GM12878 (cell line): ENCODE results near the gene MOV10L1.

Experiments
- JUND ChIP-seq: IDR thresholded peaks from 2 replicates; pipeline ENCODE4 v1.6.1; 2012; ENCODE audit warnings: low read depth, mild to moderate bottlenecking, low read length, improper control_type of control experiment, moderate library complexity
- NFIC ChIP-seq: IDR thresholded peaks from 2 replicates; pipeline ENCODE4 v1.6.1; 2012; ENCODE audit warnings: low read depth, mild to moderate bottlenecking, inconsistent platforms, low read length, moderate library complexity
- RBBP5 ChIP-seq: fragments of 200-600 bp; sonication (generic); conservative IDR thresholded peaks from 2 replicates; pipeline ENCODE4 v1.6.1; 2016
- TAF1 ChIP-seq: IDR thresholded peaks from 2 replicates; pipeline ENCODE4 v1.6.1; 2011; ENCODE audit warnings: mild to moderate bottlenecking, low read depth, low read length, borderline replicate concordance
- TF ChIP-seq, protein P1 (sequence below), 3 experiments: IDR thresholded peaks in 2 of 3; conservative IDR thresholded peaks in 1 of 3; 2 replicates each; pipeline ENCODE4 v1.5.1; 2011; ENCODE audit warnings: low read depth in 3 of 3, low read length in 3 of 3, mild to moderate bottlenecking in 3 of 3, control low read depth in 2 of 3, moderate library complexity in 2 of 3, inconsistent platforms in 1 of 3, mixed read lengths in 1 of 3; ENCODE audit not compliant: control insufficient read depth in 2 of 3, insufficient read depth in 1 of 3; ENCODE audit errors: extremely low read depth in 1 of 3

GRCh38 chr22:50059881-50060262 lies 29.9 kb upstream of the MOV10L1 start:
- no peak for TF ChIP-seq JUND
- TF ChIP-seq, protein P1, sequence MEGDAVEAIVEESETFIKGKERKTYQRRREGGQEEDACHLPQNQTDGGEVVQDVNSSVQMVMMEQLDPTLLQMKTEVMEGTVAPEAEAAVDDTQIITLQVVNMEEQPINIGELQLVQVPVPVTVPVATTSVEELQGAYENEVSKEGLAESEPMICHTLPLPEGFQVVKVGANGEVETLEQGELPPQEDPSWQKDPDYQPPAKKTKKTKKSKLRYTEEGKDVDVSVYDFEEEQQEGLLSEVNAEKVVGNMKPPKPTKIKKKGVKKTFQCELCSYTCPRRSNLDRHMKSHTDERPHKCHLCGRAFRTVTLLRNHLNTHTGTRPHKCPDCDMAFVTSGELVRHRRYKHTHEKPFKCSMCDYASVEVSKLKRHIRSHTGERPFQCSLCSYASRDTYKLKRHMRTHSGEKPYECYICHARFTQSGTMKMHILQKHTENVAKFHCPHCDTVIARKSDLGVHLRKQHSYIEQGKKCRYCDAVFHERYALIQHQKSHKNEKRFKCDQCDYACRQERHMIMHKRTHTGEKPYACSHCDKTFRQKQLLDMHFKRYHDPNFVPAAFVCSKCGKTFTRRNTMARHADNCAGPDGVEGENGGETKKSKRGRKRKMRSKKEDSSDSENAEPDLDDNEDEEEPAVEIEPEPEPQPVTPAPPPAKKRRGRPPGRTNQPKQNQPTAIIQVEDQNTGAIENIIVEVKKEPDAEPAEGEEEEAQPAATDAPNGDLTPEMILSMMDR (IDR thresholded peaks at IDR 0.05 in 2 of 3, conservative IDR thresholded peaks at IDR 0.05 in 1 of 3; ENCODE audit: control insufficient read depth in 2 of 3, extremely low read depth in 1 of 3, insufficient read depth in 1 of 3, low read depth in 3 of 3, low read length in 3 of 3) = no peak
- TF ChIP-seq NFIC = no peak
- no peak for TF ChIP-seq RBBP5
- no peak for TF ChIP-seq TAF1
